Smooth muscle cell (in vitro differentiated cells): ENCODE data around the gene NME9. TPM values are rescaled to one million over a fixed set of nuclear protein-coding genes. Genes with fewer than 3 reads are reported as not detected.
A peak's percentile ranks its signal among the peaks of the same experiment; 100 is the strongest.

Source experiments
- DNase-seq: peaks from one replicate; lab custom pipeline; 2025; ENCODE audit not compliant: unreplicated experiment; lab: John Stamatoyannopoulos, UW
- H2AFZ ChIP-seq: fragments of 200-600 bp; sonication (generic); 2 replicates; pipeline ENCODE4 v1.6.0; 2016; ENCODE audit warnings: antibody characterized with exemption, low read depth, mild to moderate bottlenecking
- H3F3A ChIP-seq: fragments of 200-600 bp; sonication (generic); 2 replicates; pipeline ENCODE4 v1.6.0; 2017; ENCODE audit warnings: antibody characterized with exemption, low read depth
- H3K27ac ChIP-seq: fragments of 200-600 bp; sonication (generic); 2 replicates; pipeline ENCODE4 v1.5.1; 2016; ENCODE audit warnings: low read depth, mild to moderate bottlenecking
- H3K27me3 ChIP-seq: fragments of 200-600 bp; sonication (generic); 2 replicates; pipeline ENCODE4 v1.6.1; 2016; ENCODE audit warnings: low read depth, mild to moderate bottlenecking
- H3K36me3 ChIP-seq: fragments of 200-600 bp; sonication (generic); 2 replicates; pipeline ENCODE4 v1.5.1; 2016; ENCODE audit warnings: low read depth
- H3K4me1 ChIP-seq: fragments of 200-600 bp; sonication (generic); 2 replicates; pipeline ENCODE4 v1.5.1; 2016; ENCODE audit warnings: low read depth
- H3K4me2 ChIP-seq: fragments of 200-600 bp; sonication (generic); 2 replicates; pipeline ENCODE4 v1.6.0; 2016; ENCODE audit warnings: mild to moderate bottlenecking
- H3K4me3 ChIP-seq: fragments of 200-600 bp; sonication (generic); 2 replicates; pipeline ENCODE4 v1.5.1; 2016; ENCODE audit warnings: mild to moderate bottlenecking
- H3K79me2 ChIP-seq: fragments of 200-600 bp; sonication (generic); 2 replicates; pipeline ENCODE4 v1.6.0; 2016; ENCODE audit warnings: low read depth, mild to moderate bottlenecking
- H3K9ac ChIP-seq: fragments of 200-600 bp; sonication (generic); 2 replicates; pipeline ENCODE4 v1.6.0; 2016; ENCODE audit warnings: low read depth
- H3K9me3 ChIP-seq: fragments of 200-600 bp; sonication (generic); replicated peaks from 2 replicates; pipeline ENCODE4 v1.5.1; 2016; ENCODE audit warnings: low read depth
- H4K20me1 ChIP-seq: fragments of 200-600 bp; sonication (generic); 2 replicates; pipeline ENCODE4 v1.6.0; 2016; ENCODE audit warnings: low read depth
- WGBS: methylation state at CpG from one replicate; pipeline ENCODE4 v1.1.7; 2016; ENCODE audit warnings: low lambda C conversion rate; 5-methylcytosine and 5-hydroxymethylcytosine counted together
- polyA plus RNA-seq: library from polyadenylated mRNA; unstranded; fragments of >200 nt; fragmentation: Nextera tagmentation; extraction: Ambion mirVana; gene quantifications from 2 replicates; pipeline ENCODE4 v1.2.1, GENCODE V29; 2016
- total RNA-seq: library from RNA; depleted of rRNA; stranded (reverse); fragments of >200 nt; gene quantifications from 2 replicates; pipeline ENCODE4 v1.2.3, GENCODE V29; 2014
- TF ChIP-seq, protein P1 (sequence below): fragments of 200-600 bp; sonication (generic); IDR thresholded peaks from 2 replicates; pipeline ENCODE4 v1.5.1; 2017; ENCODE audit warnings: borderline replicate concordance, mild to moderate bottlenecking, antibody characterized with exemption; ENCODE audit not compliant: insufficient read depth, poor library complexity, severe bottlenecking

Gene NME9
- total and polyA plus RNA-seq, 2 experiments from 2014 or later, result not detected

DNA sequence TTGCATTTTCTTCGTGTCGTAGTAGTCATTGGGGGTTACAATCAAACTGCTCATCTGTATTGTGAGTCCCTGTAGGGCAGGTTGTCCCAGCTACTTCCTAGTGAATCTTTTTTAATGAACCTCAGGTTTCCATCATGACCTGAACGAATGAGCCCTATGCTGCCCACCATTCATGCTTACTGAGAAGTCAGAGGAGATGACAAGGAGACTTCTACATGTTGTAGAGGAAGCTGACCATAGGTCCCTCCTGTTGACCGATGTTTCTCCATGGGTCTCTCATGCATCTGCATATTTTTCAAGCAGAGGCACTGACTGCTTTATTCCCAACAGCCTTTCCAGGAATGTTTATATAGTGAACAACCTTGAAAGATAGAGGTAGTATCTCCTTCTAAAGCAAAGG lies 5.0 kb upstream of the NME9 start:
- Histone ChIP-seq H3K4me1 (no peaks in the 10 kb centered on the region), H3F3A (peaks cover 9% of the 10 kb centered on the region), H3K79me2 (no peaks in the 10 kb centered on the region), H3K27me3 (no peaks in the 10 kb centered on the region), H4K20me1 (no peaks in the 10 kb centered on the region), H3K9ac (no peak overlapping the region), H3K4me2 (no peak overlapping the region), H3K9me3 (no peaks in the 10 kb centered on the region), H3K36me3 (no peaks in the 10 kb centered on the region), H2AFZ (no peak overlapping the region), H3K4me3 (no peak overlapping the region), H3K27ac (no peak overlapping the region)
- DNase-seq, result no peak
- WGBS, result 88% methylated on average over 4 of the region's 4 CpGs
- TF ChIP-seq, protein P1, sequence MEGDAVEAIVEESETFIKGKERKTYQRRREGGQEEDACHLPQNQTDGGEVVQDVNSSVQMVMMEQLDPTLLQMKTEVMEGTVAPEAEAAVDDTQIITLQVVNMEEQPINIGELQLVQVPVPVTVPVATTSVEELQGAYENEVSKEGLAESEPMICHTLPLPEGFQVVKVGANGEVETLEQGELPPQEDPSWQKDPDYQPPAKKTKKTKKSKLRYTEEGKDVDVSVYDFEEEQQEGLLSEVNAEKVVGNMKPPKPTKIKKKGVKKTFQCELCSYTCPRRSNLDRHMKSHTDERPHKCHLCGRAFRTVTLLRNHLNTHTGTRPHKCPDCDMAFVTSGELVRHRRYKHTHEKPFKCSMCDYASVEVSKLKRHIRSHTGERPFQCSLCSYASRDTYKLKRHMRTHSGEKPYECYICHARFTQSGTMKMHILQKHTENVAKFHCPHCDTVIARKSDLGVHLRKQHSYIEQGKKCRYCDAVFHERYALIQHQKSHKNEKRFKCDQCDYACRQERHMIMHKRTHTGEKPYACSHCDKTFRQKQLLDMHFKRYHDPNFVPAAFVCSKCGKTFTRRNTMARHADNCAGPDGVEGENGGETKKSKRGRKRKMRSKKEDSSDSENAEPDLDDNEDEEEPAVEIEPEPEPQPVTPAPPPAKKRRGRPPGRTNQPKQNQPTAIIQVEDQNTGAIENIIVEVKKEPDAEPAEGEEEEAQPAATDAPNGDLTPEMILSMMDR, result no peak

DNA sequence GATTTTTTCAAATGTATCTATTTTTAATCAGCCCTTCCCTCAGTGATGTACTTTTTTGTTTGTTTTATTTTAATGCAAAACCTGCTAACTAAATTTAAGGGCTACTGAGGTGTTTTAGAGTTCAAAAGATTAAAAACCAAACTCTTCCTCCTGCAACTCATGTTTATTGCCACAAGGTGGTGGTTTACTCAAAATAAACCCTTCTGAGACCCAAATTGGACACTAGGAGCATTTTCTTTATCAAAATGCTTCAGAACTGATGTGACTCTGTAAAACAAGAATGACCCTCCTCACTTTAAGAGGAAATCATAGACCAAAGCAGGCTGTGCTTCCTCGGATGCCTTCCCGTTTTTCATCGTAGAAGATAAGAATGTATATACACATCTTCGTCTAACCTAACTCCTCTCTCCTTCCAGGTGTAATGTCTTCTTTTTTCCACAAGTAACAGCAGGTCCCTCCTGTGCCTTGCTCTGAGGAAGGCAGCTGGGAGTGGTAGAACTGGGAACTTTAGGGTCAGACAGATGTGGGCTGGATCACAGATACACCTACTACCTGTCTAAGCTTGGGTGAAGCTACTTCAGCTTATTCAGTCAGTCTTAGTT lies 2.9 kb upstream of the NME9 start:
- no peak for DNase-seq
- H3K27me3 ChIP-seq, result no peaks in the 10 kb centered on the region
- no peaks in the 10 kb centered on the region for H4K20me1 ChIP-seq
- H3K4me1 ChIP-seq, result peaks cover 7% of the 10 kb centered on the region
- no peak overlapping the region for H3K9ac ChIP-seq
- no peaks in the 10 kb centered on the region for H3K36me3 ChIP-seq
- H3K4me2 ChIP-seq, result no peak overlapping the region
- H3K27ac ChIP-seq, result no peak overlapping the region
- H3K4me3 ChIP-seq, result no peak overlapping the region
- H3K79me2 ChIP-seq, result no peaks in the 10 kb centered on the region
- 61% methylated on average over 4 of the region's 4 CpGs for WGBS
- TF ChIP-seq, protein P1, result peak; percentile 55
- H3F3A ChIP-seq, result peaks cover 19% of the 10 kb centered on the region
- H2AFZ ChIP-seq, result no peak overlapping the region
- H3K9me3 ChIP-seq, result no peaks in the 10 kb centered on the region

DNA sequence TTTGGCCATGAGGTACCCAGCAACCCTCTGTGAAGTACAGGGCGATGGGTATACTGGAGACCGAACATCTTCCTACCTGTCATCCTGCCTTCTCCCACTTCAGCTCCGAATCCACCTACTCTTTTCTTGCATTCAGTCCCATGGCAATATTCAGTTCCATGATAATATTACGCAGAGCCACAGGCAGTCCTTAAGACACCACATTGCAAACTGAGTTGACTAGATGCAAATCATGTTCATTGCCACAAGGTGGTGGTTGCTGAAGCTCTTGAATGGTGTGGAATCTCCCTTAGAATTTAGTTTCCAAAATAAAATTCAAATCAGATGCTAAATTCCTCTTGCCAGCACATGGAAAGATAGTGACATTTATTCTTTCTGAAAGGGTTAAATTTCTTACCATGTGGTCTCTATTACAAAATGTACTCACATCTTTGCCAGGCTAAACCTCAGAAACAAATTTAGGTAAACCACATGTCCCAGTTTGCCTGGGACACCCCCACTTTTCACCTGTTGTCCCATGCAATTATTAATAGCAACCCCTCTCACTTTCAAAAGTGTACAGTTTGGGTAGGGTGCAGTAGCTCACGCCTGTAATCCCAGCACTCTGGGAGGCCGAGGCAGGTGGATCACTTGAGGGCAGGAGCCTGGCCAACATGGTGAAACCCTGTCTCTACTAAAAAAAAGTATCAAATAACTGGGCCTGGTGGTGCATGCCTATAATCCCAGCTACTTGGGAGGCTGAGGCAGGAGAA lies 1.7 kb upstream of the NME9 start:
- no peak overlapping the region for H2AFZ ChIP-seq
- H3K4me3 ChIP-seq, result no peak overlapping the region
- no peaks in the 10 kb centered on the region for H3K9me3 ChIP-seq
- no peaks in the 10 kb centered on the region for H3K79me2 ChIP-seq
- no peaks in the 10 kb centered on the region for H3K27me3 ChIP-seq
- no peak overlapping the region for H3K4me2 ChIP-seq
- no peak overlapping the region for H3K27ac ChIP-seq
- peaks cover 19% of the 10 kb centered on the region for H3F3A ChIP-seq
- WGBS, result 92% methylated on average over 6 of the region's 6 CpGs
- no peaks in the 10 kb centered on the region for H3K36me3 ChIP-seq
- no peaks in the 10 kb centered on the region for H4K20me1 ChIP-seq
- H3K4me1 ChIP-seq, result peaks cover 7% of the 10 kb centered on the region
- no peak overlapping the region for H3K9ac ChIP-seq
- no peak for DNase-seq
- TF ChIP-seq, protein P1, result no peak

DNA sequence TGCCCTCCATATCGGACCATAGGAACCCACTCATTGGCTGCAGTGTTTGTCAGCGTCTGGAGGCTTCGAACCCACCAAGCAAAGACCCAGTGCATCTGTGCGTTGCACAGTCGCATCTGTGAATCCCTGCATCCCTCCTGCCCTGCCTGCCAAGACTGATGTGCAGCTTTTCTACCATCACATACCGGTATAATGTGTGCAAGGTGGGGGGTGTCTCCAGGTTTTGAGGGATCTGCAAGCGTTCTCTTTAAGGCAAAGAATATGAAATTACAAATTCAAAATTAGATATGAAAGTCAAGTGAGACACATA lies 288 bp upstream of the NME9 start:
- H2AFZ ChIP-seq, result peak overlapping the region; percentile 93
- no peak overlapping the region for H3K27ac ChIP-seq
- H3F3A ChIP-seq, result peaks cover 19% of the 10 kb centered on the region
- no peaks in the 10 kb centered on the region for H3K27me3 ChIP-seq
- H4K20me1 ChIP-seq, result no peaks in the 10 kb centered on the region
- H3K4me3 ChIP-seq, result peak overlapping the region; percentile 69
- peaks cover 7% of the 10 kb centered on the region for H3K4me1 ChIP-seq
- H3K9ac ChIP-seq, result no peak overlapping the region
- H3K36me3 ChIP-seq, result no peaks in the 10 kb centered on the region
- peak overlapping the region; percentile 99 for H3K4me2 ChIP-seq
- 14% methylated on average over 7 of the region's 7 CpGs for WGBS
- H3K9me3 ChIP-seq, result no peaks in the 10 kb centered on the region
- no peak for DNase-seq
- TF ChIP-seq, protein P1, result no peak
- no peaks in the 10 kb centered on the region for H3K79me2 ChIP-seq
